ENCODE measurements around the gene CAMKV.
A peak's percentile ranks its signal among the peaks of the same experiment; 100 is the strongest.
"Not testable (repeated sequence)": the region's sequence is repeated elsewhere in the genome, so short reads cannot be mapped to it uniquely, and the experiment has no call there.

CAMKV gene

DNA sequence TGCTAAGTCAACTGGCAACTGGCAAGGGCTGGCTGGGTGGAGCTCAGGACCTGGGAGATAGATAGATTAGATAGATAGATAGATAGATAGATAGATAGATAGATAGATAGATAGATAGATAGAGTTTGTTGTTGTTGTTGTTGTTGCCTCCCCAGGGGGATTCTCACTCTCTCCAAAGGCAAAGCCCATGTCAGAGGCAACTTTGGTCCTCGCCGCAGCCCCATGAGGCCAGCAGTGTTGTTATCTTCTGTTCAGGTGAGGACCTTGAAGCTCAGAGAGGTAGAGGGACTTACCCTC is 41.4 kb upstream of the CAMKV start:
- Histone ChIP-seq H3K27ac (no peak overlapping the region), H3K9me3 (ENCODE audit: severe bottlenecking) (no peaks in the 10 kb centered on the region), H3K4me3 (ENCODE audit: low read depth, low read length) (no peak overlapping the region), H3K27me3 (ENCODE audit: insufficient read depth, low read depth, severe bottlenecking) (no peaks in the 10 kb centered on the region), H3K36me3 (peaks cover 8% of the 10 kb centered on the region)
- no peak for DNase-seq
- TF ChIP-seq, protein P1, sequence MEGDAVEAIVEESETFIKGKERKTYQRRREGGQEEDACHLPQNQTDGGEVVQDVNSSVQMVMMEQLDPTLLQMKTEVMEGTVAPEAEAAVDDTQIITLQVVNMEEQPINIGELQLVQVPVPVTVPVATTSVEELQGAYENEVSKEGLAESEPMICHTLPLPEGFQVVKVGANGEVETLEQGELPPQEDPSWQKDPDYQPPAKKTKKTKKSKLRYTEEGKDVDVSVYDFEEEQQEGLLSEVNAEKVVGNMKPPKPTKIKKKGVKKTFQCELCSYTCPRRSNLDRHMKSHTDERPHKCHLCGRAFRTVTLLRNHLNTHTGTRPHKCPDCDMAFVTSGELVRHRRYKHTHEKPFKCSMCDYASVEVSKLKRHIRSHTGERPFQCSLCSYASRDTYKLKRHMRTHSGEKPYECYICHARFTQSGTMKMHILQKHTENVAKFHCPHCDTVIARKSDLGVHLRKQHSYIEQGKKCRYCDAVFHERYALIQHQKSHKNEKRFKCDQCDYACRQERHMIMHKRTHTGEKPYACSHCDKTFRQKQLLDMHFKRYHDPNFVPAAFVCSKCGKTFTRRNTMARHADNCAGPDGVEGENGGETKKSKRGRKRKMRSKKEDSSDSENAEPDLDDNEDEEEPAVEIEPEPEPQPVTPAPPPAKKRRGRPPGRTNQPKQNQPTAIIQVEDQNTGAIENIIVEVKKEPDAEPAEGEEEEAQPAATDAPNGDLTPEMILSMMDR (IDR thresholded peaks at IDR 0.05; ENCODE audit: low read depth, low read length): no peak

DNA sequence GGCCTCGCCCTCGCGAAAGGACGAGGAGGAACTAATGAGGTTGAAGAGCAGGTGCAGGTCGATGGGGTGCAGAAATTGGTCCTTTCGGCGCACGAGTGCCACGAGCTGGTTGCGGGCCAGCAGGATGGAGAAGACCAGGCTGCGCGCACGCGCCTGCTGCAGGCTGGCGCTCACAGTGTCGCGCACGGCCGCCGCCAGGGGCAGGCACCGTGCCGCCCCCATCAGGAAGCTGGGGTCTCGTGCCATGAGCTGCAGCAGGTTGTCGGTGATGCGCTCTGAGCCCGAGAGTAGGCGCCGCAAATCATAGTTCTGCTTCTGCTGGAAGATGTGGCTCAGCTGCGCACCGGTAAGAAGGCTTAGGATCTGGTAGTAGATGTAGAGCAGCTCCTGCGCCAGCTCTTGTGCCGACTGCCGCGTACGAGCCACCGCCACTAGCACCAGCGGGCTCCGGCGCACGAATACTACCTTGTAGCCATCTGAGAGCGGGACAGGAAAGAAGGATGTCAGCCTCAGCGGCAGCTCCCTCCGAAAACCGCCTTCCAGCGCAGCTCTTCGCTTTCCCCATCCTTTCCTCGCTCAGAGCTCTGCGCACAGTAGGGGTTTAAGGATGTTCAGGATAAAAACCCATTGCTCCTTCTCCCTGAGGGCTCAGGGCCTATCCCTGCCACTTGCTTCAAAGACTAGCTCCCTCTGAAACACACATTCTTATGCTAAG is 40.9 kb upstream of the CAMKV start:
- Histone ChIP-seq H3K9me3 (ENCODE audit: severe bottlenecking) (no peaks in the 10 kb centered on the region), H3K4me3 (ENCODE audit: low read depth, low read length) (no peak overlapping the region), H3K36me3 (peaks cover 8% of the 10 kb centered on the region), H3K27ac (no peak overlapping the region), H3K27me3 (ENCODE audit: insufficient read depth, low read depth, severe bottlenecking) (no peaks in the 10 kb centered on the region)
- no peak for DNase-seq
- TF ChIP-seq, protein P1 (IDR thresholded peaks at IDR 0.05; ENCODE audit: low read depth, low read length): no peak

DNA sequence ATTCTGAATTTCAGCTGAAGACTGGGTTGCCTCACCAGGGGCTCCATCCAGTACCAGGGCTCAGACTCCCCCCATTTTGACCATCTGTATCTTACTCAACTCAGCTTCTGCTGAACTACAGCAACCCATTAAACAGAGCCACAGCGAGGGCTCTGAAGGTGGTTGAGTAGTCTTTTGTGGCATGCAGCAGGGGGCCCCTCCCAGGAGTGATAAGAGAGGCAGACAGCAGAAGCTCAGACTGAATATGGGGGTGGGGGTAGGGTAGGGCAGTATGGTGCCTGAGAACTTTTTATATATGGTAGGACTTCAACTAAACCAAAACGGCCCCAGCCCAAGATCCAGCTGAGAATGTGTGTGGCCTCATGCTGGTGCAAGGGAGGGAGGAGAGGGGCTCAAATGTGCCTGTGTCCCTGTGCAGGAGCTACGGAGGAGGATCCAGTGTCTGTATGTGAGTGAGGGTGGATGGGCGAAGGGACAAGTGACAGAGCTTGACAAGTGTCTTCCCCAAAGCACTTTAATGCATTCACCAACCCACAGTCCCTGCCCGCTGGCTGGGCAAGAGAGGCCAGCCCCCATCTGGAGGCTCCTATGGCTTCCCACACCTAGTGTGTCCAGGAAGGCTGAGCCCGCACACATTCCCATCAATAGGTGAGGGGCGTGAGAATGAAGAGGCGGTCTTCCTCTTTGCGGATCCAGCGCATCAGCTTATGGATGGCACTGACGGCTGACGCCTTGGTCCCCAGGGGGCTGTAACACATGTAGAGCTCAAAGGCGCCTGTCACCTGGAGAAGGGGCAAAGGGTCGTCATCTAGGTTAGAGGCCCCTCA is 38.9 kb upstream of the CAMKV start:
- H3K4me3 ChIP-seq (ENCODE audit: low read depth, low read length): no peak overlapping the region
- TF ChIP-seq, protein P1 (IDR thresholded peaks at IDR 0.05; ENCODE audit: low read depth, low read length): no peak
- H3K9me3 ChIP-seq (ENCODE audit: severe bottlenecking): no peaks in the 10 kb centered on the region
- DNase-seq: no peak
- no peak overlapping the region for H3K27ac ChIP-seq
- no peaks in the 10 kb centered on the region for H3K27me3 ChIP-seq (ENCODE audit: insufficient read depth, low read depth, severe bottlenecking)
- peaks cover 8% of the 10 kb centered on the region for H3K36me3 ChIP-seq

DNA sequence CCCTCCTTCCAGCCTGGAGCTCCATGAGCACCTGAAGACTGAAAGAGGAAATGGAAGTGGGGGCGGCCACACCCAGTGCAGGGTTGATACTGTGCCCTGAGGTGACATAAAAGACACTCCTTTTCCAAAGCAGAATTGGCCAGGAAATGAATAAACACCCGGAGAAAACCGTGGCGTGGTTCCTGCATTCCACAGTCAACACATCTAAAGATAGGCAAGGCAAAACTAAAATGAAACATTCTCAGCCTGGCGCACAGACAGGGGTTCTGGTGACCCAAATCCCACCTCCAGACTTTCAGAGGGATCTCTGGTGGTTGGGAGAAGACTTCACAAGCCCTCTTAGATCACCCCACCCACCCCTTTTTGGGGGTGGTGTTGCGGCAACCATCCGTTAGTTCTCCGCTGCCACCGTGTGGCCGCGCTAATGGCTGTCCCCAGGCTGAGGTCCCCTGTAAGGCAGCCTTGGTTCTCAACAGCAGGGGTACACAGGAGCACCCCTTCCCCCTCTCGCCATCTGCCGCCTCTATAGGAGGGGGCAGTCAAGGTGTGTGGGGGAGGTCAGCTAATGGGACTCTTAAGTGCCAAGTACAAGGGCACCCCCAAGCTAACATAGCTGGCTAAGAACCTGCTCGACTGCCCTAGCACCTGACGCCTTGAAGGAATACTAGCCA is 36.5 kb upstream of the CAMKV start:
- TF ChIP-seq, protein P1 (IDR thresholded peaks at IDR 0.05; ENCODE audit: low read depth, low read length): peak; percentile 88
- no peaks in the 10 kb centered on the region for H3K9me3 ChIP-seq (ENCODE audit: severe bottlenecking)
- no peaks in the 10 kb centered on the region; the same call in none of the 2 replicates for H3K36me3 ChIP-seq
- no peaks in the 10 kb centered on the region for H3K27me3 ChIP-seq (ENCODE audit: insufficient read depth, low read depth, severe bottlenecking)
- no peak overlapping the region for H3K4me3 ChIP-seq (ENCODE audit: low read depth, low read length)
- peak overlapping the region; percentile 67 for H3K27ac ChIP-seq
- peak; percentile 82 for DNase-seq

DNA sequence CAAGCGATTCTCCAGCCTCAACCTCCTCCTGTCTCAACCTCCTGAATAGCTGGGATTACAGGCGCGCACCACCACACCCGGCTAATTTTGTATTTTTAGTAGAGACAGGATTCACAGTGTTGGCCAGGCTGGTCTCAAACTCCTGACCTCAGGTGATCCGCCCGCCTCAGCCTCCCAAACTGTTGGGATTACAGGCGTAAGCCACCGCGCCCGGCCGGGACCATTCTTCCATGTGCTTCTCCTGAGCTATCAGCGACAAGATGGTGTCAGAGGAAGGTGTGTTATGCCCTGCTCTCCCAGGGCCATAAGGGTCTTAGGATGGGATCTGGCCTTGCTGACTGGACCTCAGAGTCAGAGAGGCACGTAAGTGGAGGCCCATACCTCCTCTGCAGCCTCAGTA is 34.7 kb upstream of the CAMKV start:
- not testable (repeated sequence) for H3K9me3 ChIP-seq (ENCODE audit: severe bottlenecking); H3K27me3 ChIP-seq (ENCODE audit: insufficient read depth, low read depth, severe bottlenecking); H3K4me3 ChIP-seq (ENCODE audit: low read depth, low read length); H3K27ac ChIP-seq; DNase-seq; H3K36me3 ChIP-seq
